H1 (cell line): ENCODE measurements around the gene NRIP2.

Source experiments
- ATF2 ChIP-seq: IDR thresholded peaks from 2 replicates; pipeline ENCODE4 v1.6.1; 2012; ENCODE audit warnings: low read length, inconsistent platforms
- CTCF ChIP-seq, 3 experiments: IDR thresholded peaks; 1 replicate in 2 of 3; 2 replicates in 1 of 3; pipeline versions ENCODE4 v1.5.1 to v1.6.1; 2011; ENCODE audit warnings: low read length in 3 of 3, mild to moderate bottlenecking in 3 of 3, inconsistent platforms in 2 of 3, low read depth in 1 of 3, moderate library complexity in 1 of 3; ENCODE audit not compliant: insufficient read depth in 1 of 3; ENCODE audit errors: control extremely low read depth in 1 of 3
- EZH2 ChIP-seq: fragments of 200-600 bp; sonication (generic); IDR thresholded peaks from 2 replicates; pipeline ENCODE4 v1.7.1; 2012; ENCODE audit warnings: low read depth, mild to moderate bottlenecking, moderate library complexity, low read length, inconsistent platforms; ENCODE audit not compliant: severe bottlenecking
- GTF2F1 ChIP-seq: IDR thresholded peaks from 2 replicates; pipeline ENCODE4 v1.6.1; 2012; ENCODE audit warnings: low read depth, low read length, improper control_type of control experiment, borderline replicate concordance
- MAX ChIP-seq: IDR thresholded peaks from 2 replicates; pipeline ENCODE4 v1.6.1; 2012; ENCODE audit warnings: inconsistent platforms
- POLR2A ChIP-seq, 2 experiments: IDR thresholded peaks; 1 replicate in 1 of 2; 2 replicates in 1 of 2; pipeline ENCODE4 v1.6.1; 2011; ENCODE audit warnings: low read depth in 2 of 2, low read length in 2 of 2, mild to moderate bottlenecking in 2 of 2; ENCODE audit errors: control extremely low read depth in 1 of 2
- SIN3A ChIP-seq, 2 experiments: IDR thresholded peaks in 1 of 2; conservative IDR thresholded peaks in 1 of 2; 2 replicates each; pipeline ENCODE4 v1.6.1; 2011 to 2012; ENCODE audit warnings: low read length in 2 of 2, improper control_type of control experiment in 1 of 2, low read depth in 1 of 2, mild to moderate bottlenecking in 1 of 2
- SRF ChIP-seq: IDR thresholded peaks from 2 replicates; pipeline ENCODE4 v1.6.1; 2011; ENCODE audit warnings: mild to moderate bottlenecking, low read depth, low read length, moderate library complexity
- SUZ12 ChIP-seq: fragments of 200-600 bp; sonication (generic); IDR thresholded peaks from 2 replicates; pipeline ENCODE4 v1.6.1; 2012; ENCODE audit warnings: mild to moderate bottlenecking, inconsistent platforms, low read length, moderate library complexity, mixed read lengths
- TAF1 ChIP-seq: IDR thresholded peaks from 2 replicates; pipeline ENCODE4 v1.6.1; 2011; ENCODE audit warnings: mild to moderate bottlenecking, low read depth, low read length

- TF ChIP-seq POLR2A (IDR thresholded peaks at IDR 0.05; ENCODE audit: control extremely low read depth in 1 of 2, low read depth in 2 of 2, low read length in 2 of 2) = no peak
- no peak for TF ChIP-seq ATF2
- no peak for TF ChIP-seq GTF2F1
- no peak for TF ChIP-seq CTCF (IDR thresholded peaks at IDR 0.05; ENCODE audit: control extremely low read depth in 1 of 3, insufficient read depth in 1 of 3, low read depth in 1 of 3, low read length in 3 of 3)
- TF ChIP-seq SIN3A (conservative IDR thresholded peaks at IDR 0.05 in 1 of 2, IDR thresholded peaks at IDR 0.05 in 1 of 2; ENCODE audit: low read depth in 1 of 2, low read length in 2 of 2) = no peak
- no peak for TF ChIP-seq TAF1
- TF ChIP-seq SUZ12 = no peak
- no peak for TF ChIP-seq MAX
- no peak for TF ChIP-seq EZH2
- no peak for TF ChIP-seq SRF
Measured at GRCh38 chr12:2795291-2796186, 39.3 kb downstream of the NRIP2 start.
